ENCODE data around the gene ASAP2. TPM values are rescaled to one million over a fixed set of nuclear protein-coding genes. Genes with fewer than 3 reads are reported as not detected.

The ASAP2 gene
- polyA plus RNA-seq, 2 donors = 4.0 to 5.3 TPM

DNA sequence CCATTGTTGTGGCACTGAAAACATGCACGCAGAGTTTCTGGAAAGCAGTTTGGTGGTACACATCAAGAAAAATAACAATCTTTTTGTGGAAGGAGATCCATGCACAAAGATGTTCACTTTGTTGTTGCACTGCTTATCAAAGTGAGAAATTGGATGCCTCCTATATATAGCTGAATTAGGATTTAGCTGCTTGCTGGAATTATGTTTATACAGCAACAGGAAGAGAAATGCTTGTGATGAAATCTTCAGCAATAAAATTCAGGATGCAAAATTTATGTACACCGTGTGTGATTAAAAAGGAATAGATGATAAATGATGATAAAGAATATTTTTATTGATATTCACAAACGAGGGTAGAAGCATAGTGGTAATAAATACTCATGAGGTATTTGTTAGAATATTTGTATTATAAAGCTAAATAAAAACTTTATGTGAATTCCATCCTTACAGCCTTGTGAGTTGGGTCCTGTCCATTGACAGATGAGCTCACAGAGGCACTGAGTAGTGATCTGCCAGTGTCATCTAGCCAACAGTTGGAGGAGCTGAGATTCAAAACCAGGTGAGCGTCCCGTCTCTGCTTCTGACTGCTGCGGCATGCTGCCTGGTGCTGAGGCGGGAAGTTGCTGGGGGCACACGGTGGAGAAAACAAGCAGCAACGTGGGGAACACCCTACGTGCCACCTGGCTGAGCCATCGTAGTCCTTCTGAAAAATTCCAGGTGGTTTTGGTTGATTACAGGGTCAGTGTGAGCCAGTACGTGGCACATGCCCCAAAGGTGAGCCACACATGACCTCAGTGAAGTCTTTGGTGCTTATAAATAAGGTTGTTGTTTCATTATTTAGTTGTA is 80.2 kb downstream of the ASAP2 start:
- H3K36me3 ChIP-seq (ENCODE audit: control insufficient read depth in 2 of 2, insufficient read depth in 2 of 2, low read length in 1 of 2) = peaks cover 0 to 2% of the 10 kb centered on the region in 2 donors
- H3K9me3 ChIP-seq (ENCODE audit: control insufficient read depth in 2 of 2, insufficient read depth in 1 of 2, low read depth in 1 of 2, low read length in 1 of 2) = no peaks in the 10 kb centered on the region
- no peaks in the 10 kb centered on the region for H3K27me3 ChIP-seq (ENCODE audit: control insufficient read depth in 1 of 2, insufficient read depth in 2 of 2, low read length in 2 of 2)
- no peak overlapping the region for H3K27ac ChIP-seq (ENCODE audit: low read depth in 2 of 2, low read length in 1 of 2)
- whole genome bisulfite sequencing, 2 donors = 86 to 88% methylated on average over 12 of the region's 12 CpGs
- H3K4me3 ChIP-seq (ENCODE audit: low read depth in 1 of 2, low read length in 2 of 2) = no peak overlapping the region
- H3K4me1 ChIP-seq (ENCODE audit: control insufficient read depth in 2 of 2, insufficient read depth in 2 of 2, low read length in 1 of 2) = no peaks in the 10 kb centered on the region

DNA sequence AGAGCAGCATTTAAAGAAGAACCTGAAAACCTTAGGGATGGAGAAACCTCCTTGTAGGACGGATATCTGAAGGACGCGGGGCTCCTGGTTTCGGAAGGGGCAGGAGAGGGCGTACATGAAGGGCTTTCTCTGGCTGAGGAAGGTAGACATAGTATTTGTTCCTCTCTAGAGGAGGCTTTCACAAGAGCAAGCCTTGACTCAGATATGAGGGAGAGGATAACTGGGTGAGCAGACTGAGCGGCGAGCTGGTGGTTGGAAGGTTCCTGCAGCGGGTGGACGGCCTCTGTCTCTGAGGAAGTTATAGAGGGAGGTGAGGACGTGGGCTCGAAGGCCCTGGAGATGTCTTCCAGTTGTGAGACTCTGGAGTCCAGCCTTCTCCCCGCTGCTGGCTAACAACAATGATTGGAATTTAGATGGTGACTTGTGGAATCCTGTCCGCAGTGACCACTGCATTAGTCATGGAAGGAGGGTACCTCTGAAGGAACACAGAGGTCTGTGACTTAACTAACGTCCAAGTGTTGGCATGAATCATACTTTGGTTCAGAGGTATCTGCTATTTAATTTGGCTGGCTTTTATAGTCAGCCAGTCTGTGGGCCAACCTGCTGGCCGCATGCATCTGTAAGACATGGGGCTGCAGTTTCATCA is 80.9 kb downstream of the ASAP2 start:
- H3K27me3 ChIP-seq (ENCODE audit: control insufficient read depth in 1 of 2, insufficient read depth in 2 of 2, low read length in 2 of 2) = no peaks in the 10 kb centered on the region
- no peak overlapping the region for H3K4me3 ChIP-seq (ENCODE audit: low read depth in 1 of 2, low read length in 2 of 2)
- H3K9me3 ChIP-seq (ENCODE audit: control insufficient read depth in 2 of 2, insufficient read depth in 1 of 2, low read depth in 1 of 2, low read length in 1 of 2) = no peaks in the 10 kb centered on the region
- WGBS, 2 donors = 87 to 92% methylated on average over 15 of the region's 15 CpGs
- peaks cover 0 to 2% of the 10 kb centered on the region in 2 donors for H3K36me3 ChIP-seq (ENCODE audit: control insufficient read depth in 2 of 2, insufficient read depth in 2 of 2, low read length in 1 of 2)
- no peaks in the 10 kb centered on the region for H3K4me1 ChIP-seq (ENCODE audit: control insufficient read depth in 2 of 2, insufficient read depth in 2 of 2, low read length in 1 of 2)
- no peak overlapping the region for H3K27ac ChIP-seq (ENCODE audit: low read depth in 2 of 2, low read length in 1 of 2)

GRCh38 chr2:9288233-9288632 is 81.6 kb downstream of the ASAP2 start:
- Histone ChIP-seq H3K4me1 (ENCODE audit: control insufficient read depth in 2 of 2, insufficient read depth in 2 of 2, low read length in 1 of 2) (no peaks in the 10 kb centered on the region), H3K9me3 (ENCODE audit: control insufficient read depth in 2 of 2, insufficient read depth in 1 of 2, low read depth in 1 of 2, low read length in 1 of 2) (no peaks in the 10 kb centered on the region), H3K4me3 (ENCODE audit: low read depth in 1 of 2, low read length in 2 of 2) (no peak overlapping the region), H3K27me3 (ENCODE audit: control insufficient read depth in 1 of 2, insufficient read depth in 2 of 2, low read length in 2 of 2) (no peaks in the 10 kb centered on the region), H3K27ac (ENCODE audit: low read depth in 2 of 2, low read length in 1 of 2) (no peak overlapping the region), H3K36me3 (ENCODE audit: control insufficient read depth in 2 of 2, insufficient read depth in 2 of 2, low read length in 1 of 2) (peaks cover 0 to 2% of the 10 kb centered on the region in 2 donors)
- WGBS, 2 donors = 86 to 93% methylated on average over 7 of the region's 7 CpGs

DNA sequence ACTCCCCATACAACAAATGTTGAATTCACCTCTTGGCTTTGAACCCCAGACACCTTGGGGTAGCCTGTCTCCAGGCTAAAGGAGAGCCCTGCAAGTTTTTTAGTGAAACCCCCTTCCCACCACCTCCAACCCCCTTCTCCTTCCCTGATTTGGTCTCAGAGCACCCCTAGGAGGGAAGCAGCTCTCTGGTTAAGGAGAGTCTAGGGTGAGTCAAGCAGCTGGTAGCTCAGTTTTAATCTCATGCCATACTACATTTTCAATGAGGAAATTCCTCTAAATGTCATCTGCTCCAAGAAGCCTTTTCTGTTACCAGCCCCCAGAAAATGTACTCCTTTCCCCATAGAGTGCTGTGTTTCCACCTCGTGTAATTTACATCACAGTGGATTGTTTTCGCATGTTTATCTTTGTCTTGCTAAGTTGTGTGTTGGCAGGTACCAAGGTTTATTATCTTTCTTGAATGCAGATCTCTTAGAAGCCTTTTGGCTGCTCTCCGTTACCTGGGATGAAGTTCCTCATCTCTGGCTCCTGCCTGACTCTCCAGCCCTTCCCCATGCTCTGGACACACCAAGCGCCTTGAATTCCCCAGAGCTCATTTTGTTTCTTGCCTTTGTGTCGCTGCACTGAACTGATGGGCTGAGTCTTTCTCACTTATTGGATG is 82.2 kb downstream of the ASAP2 start:
- Histone ChIP-seq H3K27me3 (ENCODE audit: control insufficient read depth in 1 of 2, insufficient read depth in 2 of 2, low read length in 2 of 2) (no peaks in the 10 kb centered on the region), H3K4me3 (ENCODE audit: low read depth in 1 of 2, low read length in 2 of 2) (no peak overlapping the region), H3K36me3 (ENCODE audit: control insufficient read depth in 2 of 2, insufficient read depth in 2 of 2, low read length in 1 of 2) (peaks cover 0 to 2% of the 10 kb centered on the region in 2 donors), H3K4me1 (ENCODE audit: control insufficient read depth in 2 of 2, insufficient read depth in 2 of 2, low read length in 1 of 2) (no peaks in the 10 kb centered on the region), H3K9me3 (ENCODE audit: control insufficient read depth in 2 of 2, insufficient read depth in 1 of 2, low read depth in 1 of 2, low read length in 1 of 2) (no peaks in the 10 kb centered on the region), H3K27ac (ENCODE audit: low read depth in 2 of 2, low read length in 1 of 2) (no peak overlapping the region)
- WGBS, 2 donors = 83 to 90% methylated on average over 5 of the region's 5 CpGs

- H3K4me1 ChIP-seq (ENCODE audit: control insufficient read depth in 2 of 2, insufficient read depth in 2 of 2, low read length in 1 of 2) = no peaks in the 10 kb centered on the region
- H3K36me3 ChIP-seq (ENCODE audit: control insufficient read depth in 2 of 2, insufficient read depth in 2 of 2, low read length in 1 of 2) = peaks cover 0 to 2% of the 10 kb centered on the region in 2 donors
- WGBS, 2 donors = 92 to 94% methylated on average over 12 of the region's 12 CpGs
- no peak overlapping the region for H3K4me3 ChIP-seq (ENCODE audit: low read depth in 1 of 2, low read length in 2 of 2)
- H3K9me3 ChIP-seq (ENCODE audit: control insufficient read depth in 2 of 2, insufficient read depth in 1 of 2, low read depth in 1 of 2, low read length in 1 of 2) = no peaks in the 10 kb centered on the region
- H3K27me3 ChIP-seq (ENCODE audit: control insufficient read depth in 1 of 2, insufficient read depth in 2 of 2, low read length in 2 of 2) = no peaks in the 10 kb centered on the region
- H3K27ac ChIP-seq (ENCODE audit: low read depth in 2 of 2, low read length in 1 of 2) = no peak overlapping the region
Observed at GRCh38 chr2:9291331-9291730, 84.7 kb downstream of the ASAP2 start.

DNA sequence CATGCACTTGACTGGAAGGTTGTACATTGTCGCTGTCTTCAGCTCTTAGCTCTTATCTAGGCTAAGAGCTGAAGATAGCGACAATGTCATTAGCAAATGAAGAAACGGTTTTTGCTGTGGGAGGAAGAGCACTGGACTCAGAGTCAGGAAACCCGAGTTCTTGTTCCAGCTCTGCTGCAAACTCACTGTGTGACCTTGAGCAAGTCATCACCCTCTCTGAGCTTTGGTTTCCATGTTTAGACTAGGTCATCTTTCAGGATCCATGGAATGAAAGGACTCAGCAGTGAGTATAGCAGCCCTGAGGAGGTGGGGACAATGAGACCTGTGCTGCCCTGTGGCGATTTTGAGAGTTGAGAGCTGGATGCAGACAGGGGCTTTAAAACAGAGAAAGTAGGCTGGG is 85.3 kb downstream of the ASAP2 start:
- no peak overlapping the region for H3K27ac ChIP-seq (ENCODE audit: low read depth in 2 of 2, low read length in 1 of 2)
- no peaks in the 10 kb centered on the region for H3K4me1 ChIP-seq (ENCODE audit: control insufficient read depth in 2 of 2, insufficient read depth in 2 of 2, low read length in 1 of 2)
- peaks cover 0 to 2% of the 10 kb centered on the region in 2 donors for H3K36me3 ChIP-seq (ENCODE audit: control insufficient read depth in 2 of 2, insufficient read depth in 2 of 2, low read length in 1 of 2)
- WGBS, 2 donors = 93 to 95% methylated on average over 5 of the region's 5 CpGs
- no peaks in the 10 kb centered on the region for H3K9me3 ChIP-seq (ENCODE audit: control insufficient read depth in 2 of 2, insufficient read depth in 1 of 2, low read depth in 1 of 2, low read length in 1 of 2)
- no peaks in the 10 kb centered on the region for H3K27me3 ChIP-seq (ENCODE audit: control insufficient read depth in 1 of 2, insufficient read depth in 2 of 2, low read length in 2 of 2)
- H3K4me3 ChIP-seq (ENCODE audit: low read depth in 1 of 2, low read length in 2 of 2) = no peak overlapping the region

- H3K9me3 ChIP-seq (ENCODE audit: control insufficient read depth in 2 of 2, insufficient read depth in 1 of 2, low read depth in 1 of 2, low read length in 1 of 2) = no peaks in the 10 kb centered on the region
- H3K4me3 ChIP-seq (ENCODE audit: low read depth in 1 of 2, low read length in 2 of 2) = no peak overlapping the region
- H3K36me3 ChIP-seq (ENCODE audit: control insufficient read depth in 2 of 2, insufficient read depth in 2 of 2, low read length in 1 of 2) = peaks cover 0 to 2% of the 10 kb centered on the region in 2 donors
- no peak overlapping the region for H3K27ac ChIP-seq (ENCODE audit: low read depth in 2 of 2, low read length in 1 of 2)
- 84 to 94% methylated on average over 4 of the region's 4 CpGs for WGBS, 2 donors
- H3K4me1 ChIP-seq (ENCODE audit: control insufficient read depth in 2 of 2, insufficient read depth in 2 of 2, low read length in 1 of 2) = no peaks in the 10 kb centered on the region
- no peaks in the 10 kb centered on the region for H3K27me3 ChIP-seq (ENCODE audit: control insufficient read depth in 1 of 2, insufficient read depth in 2 of 2, low read length in 2 of 2)
Observed at GRCh38 chr2:9292426-9292825, 85.8 kb downstream of the ASAP2 start.

GRCh38 chr2:9294764-9295163 is 88.2 kb downstream of the ASAP2 start:
- H3K4me1 ChIP-seq (ENCODE audit: control insufficient read depth in 2 of 2, insufficient read depth in 2 of 2, low read length in 1 of 2) = peaks cover 0 to 2% of the 10 kb centered on the region in 2 donors
- no peak overlapping the region for H3K4me3 ChIP-seq (ENCODE audit: low read depth in 1 of 2, low read length in 2 of 2)
- 86 to 90% methylated on average over 6 of the region's 6 CpGs for WGBS, 2 donors
- H3K27ac ChIP-seq (ENCODE audit: low read depth in 2 of 2, low read length in 1 of 2) = no peak overlapping the region
- H3K9me3 ChIP-seq (ENCODE audit: control insufficient read depth in 2 of 2, insufficient read depth in 1 of 2, low read depth in 1 of 2, low read length in 1 of 2) = no peaks in the 10 kb centered on the region
- H3K36me3 ChIP-seq (ENCODE audit: control insufficient read depth in 2 of 2, insufficient read depth in 2 of 2, low read length in 1 of 2) = no peaks in the 10 kb centered on the region
- no peaks in the 10 kb centered on the region for H3K27me3 ChIP-seq (ENCODE audit: control insufficient read depth in 1 of 2, insufficient read depth in 2 of 2, low read length in 2 of 2)

- H3K4me3 ChIP-seq (ENCODE audit: low read depth in 1 of 2, low read length in 2 of 2) = no peak overlapping the region
- no peaks in the 10 kb centered on the region for H3K27me3 ChIP-seq (ENCODE audit: control insufficient read depth in 1 of 2, insufficient read depth in 2 of 2, low read length in 2 of 2)
- peaks cover 0 to 8% of the 10 kb centered on the region in 2 donors for H3K4me1 ChIP-seq (ENCODE audit: control insufficient read depth in 2 of 2, insufficient read depth in 2 of 2, low read length in 1 of 2)
- no peak overlapping the region for H3K27ac ChIP-seq (ENCODE audit: low read depth in 2 of 2, low read length in 1 of 2)
- H3K36me3 ChIP-seq (ENCODE audit: control insufficient read depth in 2 of 2, insufficient read depth in 2 of 2, low read length in 1 of 2) = no peaks in the 10 kb centered on the region
- no peaks in the 10 kb centered on the region for H3K9me3 ChIP-seq (ENCODE audit: control insufficient read depth in 2 of 2, insufficient read depth in 1 of 2, low read depth in 1 of 2, low read length in 1 of 2)
- WGBS, 2 donors = 97 to 98% methylated on average over 4 of the region's 4 CpGs
Observed at GRCh38 chr2:9296559-9296958, 89.9 kb downstream of the ASAP2 start.
